Smooth muscle cell (in vitro differentiated cells): Measurements from ENCODE around the gene METTL22. TPM values are rescaled to one million over a fixed set of nuclear protein-coding genes. Genes with fewer than 3 reads are reported as not detected.

Experiments used
- DNase-seq: peaks from one replicate; lab custom pipeline; 2025; ENCODE audit not compliant: unreplicated experiment; lab: John Stamatoyannopoulos, UW
- H2AFZ ChIP-seq: fragments of 200-600 bp; sonication (generic); 2 replicates; pipeline ENCODE4 v1.6.0; 2016; ENCODE audit warnings: antibody characterized with exemption, low read depth, mild to moderate bottlenecking
- H3F3A ChIP-seq: fragments of 200-600 bp; sonication (generic); 2 replicates; pipeline ENCODE4 v1.6.0; 2017; ENCODE audit warnings: antibody characterized with exemption, low read depth
- H3K27ac ChIP-seq: fragments of 200-600 bp; sonication (generic); 2 replicates; pipeline ENCODE4 v1.5.1; 2016; ENCODE audit warnings: low read depth, mild to moderate bottlenecking
- H3K27me3 ChIP-seq: fragments of 200-600 bp; sonication (generic); 2 replicates; pipeline ENCODE4 v1.6.1; 2016; ENCODE audit warnings: low read depth, mild to moderate bottlenecking
- H3K36me3 ChIP-seq: fragments of 200-600 bp; sonication (generic); 2 replicates; pipeline ENCODE4 v1.5.1; 2016; ENCODE audit warnings: low read depth
- H3K4me1 ChIP-seq: fragments of 200-600 bp; sonication (generic); 2 replicates; pipeline ENCODE4 v1.5.1; 2016; ENCODE audit warnings: low read depth
- H3K4me2 ChIP-seq: fragments of 200-600 bp; sonication (generic); 2 replicates; pipeline ENCODE4 v1.6.0; 2016; ENCODE audit warnings: mild to moderate bottlenecking
- H3K4me3 ChIP-seq: fragments of 200-600 bp; sonication (generic); 2 replicates; pipeline ENCODE4 v1.5.1; 2016; ENCODE audit warnings: mild to moderate bottlenecking
- H3K79me2 ChIP-seq: fragments of 200-600 bp; sonication (generic); 2 replicates; pipeline ENCODE4 v1.6.0; 2016; ENCODE audit warnings: low read depth, mild to moderate bottlenecking
- H3K9ac ChIP-seq: fragments of 200-600 bp; sonication (generic); 2 replicates; pipeline ENCODE4 v1.6.0; 2016; ENCODE audit warnings: low read depth
- H3K9me3 ChIP-seq: fragments of 200-600 bp; sonication (generic); replicated peaks from 2 replicates; pipeline ENCODE4 v1.5.1; 2016; ENCODE audit warnings: low read depth
- H4K20me1 ChIP-seq: fragments of 200-600 bp; sonication (generic); 2 replicates; pipeline ENCODE4 v1.6.0; 2016; ENCODE audit warnings: low read depth
- CTCF ChIP-seq: fragments of 200-600 bp; sonication (generic); IDR thresholded peaks from 2 replicates; pipeline ENCODE4 v1.5.1; 2017; ENCODE audit warnings: borderline replicate concordance, mild to moderate bottlenecking, antibody characterized with exemption; ENCODE audit not compliant: insufficient read depth, poor library complexity, severe bottlenecking
- whole genome bisulfite sequencing: methylation state at CpG from one replicate; pipeline ENCODE4 v1.1.7; 2016; ENCODE audit warnings: low lambda C conversion rate; 5-methylcytosine and 5-hydroxymethylcytosine counted together
- polyA plus RNA-seq: library from polyadenylated mRNA; unstranded; fragments of >200 nt; fragmentation: Nextera tagmentation; extraction: Ambion mirVana; gene quantifications from 2 replicates; pipeline ENCODE4 v1.2.1, GENCODE V29; 2016
- total RNA-seq: library from RNA; depleted of rRNA; stranded (reverse); fragments of >200 nt; gene quantifications from 2 replicates; pipeline ENCODE4 v1.2.3, GENCODE V29; 2014

METTL22 gene
- total and polyA plus RNA-seq, 2 experiments from 2014 or later = 19.2 to 37.4 TPM

GRCh38 chr16:8683640-8684039, 62.1 kb downstream of the METTL22 start:
- no peak overlapping the region for H3K4me2 ChIP-seq
- H3F3A ChIP-seq = no peaks in the 10 kb centered on the region
- H3K36me3 ChIP-seq = no peaks in the 10 kb centered on the region
- peaks cover 5% of the 10 kb centered on the region for H4K20me1 ChIP-seq
- H3K27ac ChIP-seq = no peak overlapping the region
- no peak for TF ChIP-seq CTCF
- no peak overlapping the region for H3K4me3 ChIP-seq
- H3K9me3 ChIP-seq = no peaks in the 10 kb centered on the region
- no peak overlapping the region for H3K9ac ChIP-seq
- H3K27me3 ChIP-seq = no peaks in the 10 kb centered on the region
- H3K4me1 ChIP-seq = peaks cover 4% of the 10 kb centered on the region
- 68% methylated on average over 4 of the region's 4 CpGs for WGBS
- H3K79me2 ChIP-seq = no peaks in the 10 kb centered on the region
- no peak overlapping the region for H2AFZ ChIP-seq
- no peak for DNase-seq

DNA sequence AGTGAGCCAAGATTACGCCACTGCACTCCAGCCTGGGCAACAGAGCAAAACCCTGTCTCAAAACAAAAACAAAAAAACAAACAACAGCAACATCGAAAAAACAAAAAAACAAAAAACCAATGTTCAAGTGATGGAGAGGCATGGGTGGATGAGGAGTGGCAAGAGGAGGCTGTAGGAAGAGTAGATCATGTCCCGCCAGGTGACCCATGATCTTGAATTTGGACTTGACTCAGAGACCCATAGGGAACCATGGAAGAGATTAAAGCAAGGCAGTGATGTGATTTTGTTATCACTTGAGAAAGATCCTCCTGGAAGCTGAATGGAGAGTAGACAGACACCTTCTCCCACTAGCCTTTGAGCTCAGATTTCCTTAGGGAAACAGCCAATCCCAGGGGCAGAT, 64.1 kb downstream of the METTL22 start:
- no peak for DNase-seq
- Histone ChIP-seq H3F3A (no peaks in the 10 kb centered on the region), H3K36me3 (peaks cover 4% of the 10 kb centered on the region), H3K4me2 (no peak overlapping the region), H3K4me3 (no peak overlapping the region), H3K27ac (no peak overlapping the region), H4K20me1 (peaks cover 5% of the 10 kb centered on the region), H3K9me3 (peaks cover 9% of the 10 kb centered on the region), H2AFZ (no peak overlapping the region), H3K4me1 (peaks cover 4% of the 10 kb centered on the region), H3K9ac (no peak overlapping the region), H3K79me2 (no peaks in the 10 kb centered on the region), H3K27me3 (no peaks in the 10 kb centered on the region)
- no peak for TF ChIP-seq CTCF
- 77% methylated on average over 3 of the region's 3 CpGs for WGBS

DNA sequence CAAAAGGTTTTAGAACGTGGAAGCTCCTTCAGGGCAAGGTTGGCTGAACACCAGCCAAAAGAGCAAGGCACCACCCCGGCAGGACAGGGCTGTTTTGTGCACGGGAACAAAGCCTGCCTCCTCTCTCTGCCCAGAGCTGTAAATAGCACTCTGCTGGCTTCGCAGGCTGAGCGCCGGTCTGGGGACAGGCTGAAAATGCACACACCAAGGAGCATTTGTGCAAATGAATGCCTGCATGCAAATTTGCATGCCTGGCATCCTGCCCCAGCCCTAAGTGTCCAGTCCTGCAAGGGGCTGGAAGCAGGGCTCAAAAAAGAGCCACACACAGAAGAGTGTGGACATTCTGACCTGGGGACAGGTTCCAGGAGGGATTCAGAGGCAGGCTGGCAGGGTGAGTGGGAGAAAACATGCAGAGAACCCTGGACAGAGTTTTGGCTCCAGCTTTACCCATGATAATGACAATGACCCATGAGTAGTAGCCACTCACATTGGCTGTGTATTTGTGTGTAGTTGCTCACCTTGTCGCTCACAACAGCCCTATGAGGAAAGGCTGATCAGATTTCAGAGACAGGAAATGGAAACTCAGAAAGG, 64.6 kb downstream of the METTL22 start:
- DNase-seq = no peak
- Histone ChIP-seq H3K4me3 (no peak overlapping the region), H3K27ac (no peak overlapping the region), H2AFZ (no peak overlapping the region), H3K4me2 (no peak overlapping the region), H3K27me3 (no peaks in the 10 kb centered on the region), H3K9ac (no peak overlapping the region), H3K9me3 (peaks cover 9% of the 10 kb centered on the region), H3F3A (no peaks in the 10 kb centered on the region), H3K36me3 (peaks cover 4% of the 10 kb centered on the region), H4K20me1 (peaks cover 5% of the 10 kb centered on the region), H3K4me1 (peaks cover 4% of the 10 kb centered on the region), H3K79me2 (no peaks in the 10 kb centered on the region)
- no peak for TF ChIP-seq CTCF
- 55% methylated on average over 7 of the region's 7 CpGs for WGBS

DNA sequence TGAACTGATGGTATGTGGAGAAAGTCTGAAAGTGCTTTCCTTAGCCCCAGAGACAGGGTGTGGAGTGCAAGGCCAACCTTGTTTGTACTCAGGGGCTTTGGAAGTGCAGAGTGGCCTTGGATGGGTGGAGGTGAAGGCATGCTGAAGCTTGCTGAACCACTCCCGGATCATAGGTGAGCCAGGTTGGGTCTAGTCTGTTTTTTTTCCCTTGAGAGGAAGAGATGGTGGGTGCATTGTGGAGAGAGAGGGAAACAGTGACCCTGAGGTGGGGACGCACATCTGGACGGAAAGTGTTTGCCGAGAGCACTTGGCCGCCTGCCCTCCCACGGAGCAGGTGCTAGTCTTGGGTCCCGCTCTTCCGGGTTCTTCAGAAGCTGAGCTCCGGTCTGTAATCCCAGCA, 65.4 kb downstream of the METTL22 start:
- no peaks in the 10 kb centered on the region for H3K79me2 ChIP-seq
- no peaks in the 10 kb centered on the region for H3K27me3 ChIP-seq
- no peak for TF ChIP-seq CTCF
- no peak overlapping the region for H3K4me3 ChIP-seq
- no peaks in the 10 kb centered on the region for H3F3A ChIP-seq
- no peak overlapping the region for H3K4me2 ChIP-seq
- peaks cover 5% of the 10 kb centered on the region for H4K20me1 ChIP-seq
- H3K4me1 ChIP-seq = peaks cover 4% of the 10 kb centered on the region
- H2AFZ ChIP-seq = no peak overlapping the region
- peaks cover 9% of the 10 kb centered on the region for H3K9me3 ChIP-seq
- WGBS = 95% methylated on average over 8 of the region's 9 CpGs
- no peak overlapping the region for H3K27ac ChIP-seq
- peaks cover 4% of the 10 kb centered on the region for H3K36me3 ChIP-seq
- no peak for DNase-seq
- H3K9ac ChIP-seq = no peak overlapping the region
